GM19238 (cell line): Measurements from ENCODE around the gene JUNB.

Experiments used
- DNase-seq: peaks from one replicate; pipeline ENCODE4 v3.0.0; 2011; ENCODE audit warnings: low spot score; ENCODE audit not compliant: insufficient read length

JUNB gene

DNA sequence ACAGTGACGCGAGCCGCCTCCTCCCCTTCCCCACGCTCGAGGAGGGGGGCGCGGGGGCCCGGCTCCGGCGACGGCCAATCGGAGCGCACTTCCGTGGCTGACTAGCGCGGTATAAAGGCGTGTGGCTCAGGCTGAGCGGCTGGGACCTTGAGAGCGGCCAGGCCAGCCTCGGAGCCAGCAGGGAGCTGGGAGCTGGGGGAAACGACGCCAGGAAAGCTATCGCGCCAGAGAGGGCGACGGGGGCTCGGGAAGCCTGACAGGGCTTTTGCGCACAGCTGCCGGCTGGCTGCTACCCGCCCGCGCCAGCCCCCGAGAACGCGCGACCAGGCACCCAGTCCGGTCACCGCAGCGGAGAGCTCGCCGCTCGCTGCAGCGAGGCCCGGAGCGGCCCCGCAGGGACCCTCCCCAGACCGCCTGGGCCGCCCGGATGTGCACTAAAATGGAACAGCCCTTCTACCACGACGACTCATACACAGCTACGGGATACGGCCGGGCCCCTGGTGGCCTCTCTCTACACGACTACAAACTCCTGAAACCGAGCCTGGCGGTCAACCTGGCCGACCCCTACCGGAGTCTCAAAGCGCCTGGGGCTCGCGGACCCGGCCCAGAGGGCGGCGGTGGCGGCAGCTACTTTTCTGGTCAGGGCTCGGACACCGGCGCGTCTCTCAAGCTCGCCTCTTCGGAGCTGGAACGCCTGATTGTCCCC is at the start of gene JUNB:
Gene JUNB, plus strand, starts transcription at position 142 of the 706 bp plus-strand sequence. Its CDS starts 286 bp downstream, at position 428.
- DNase-seq: peak; percentile 86

DNA sequence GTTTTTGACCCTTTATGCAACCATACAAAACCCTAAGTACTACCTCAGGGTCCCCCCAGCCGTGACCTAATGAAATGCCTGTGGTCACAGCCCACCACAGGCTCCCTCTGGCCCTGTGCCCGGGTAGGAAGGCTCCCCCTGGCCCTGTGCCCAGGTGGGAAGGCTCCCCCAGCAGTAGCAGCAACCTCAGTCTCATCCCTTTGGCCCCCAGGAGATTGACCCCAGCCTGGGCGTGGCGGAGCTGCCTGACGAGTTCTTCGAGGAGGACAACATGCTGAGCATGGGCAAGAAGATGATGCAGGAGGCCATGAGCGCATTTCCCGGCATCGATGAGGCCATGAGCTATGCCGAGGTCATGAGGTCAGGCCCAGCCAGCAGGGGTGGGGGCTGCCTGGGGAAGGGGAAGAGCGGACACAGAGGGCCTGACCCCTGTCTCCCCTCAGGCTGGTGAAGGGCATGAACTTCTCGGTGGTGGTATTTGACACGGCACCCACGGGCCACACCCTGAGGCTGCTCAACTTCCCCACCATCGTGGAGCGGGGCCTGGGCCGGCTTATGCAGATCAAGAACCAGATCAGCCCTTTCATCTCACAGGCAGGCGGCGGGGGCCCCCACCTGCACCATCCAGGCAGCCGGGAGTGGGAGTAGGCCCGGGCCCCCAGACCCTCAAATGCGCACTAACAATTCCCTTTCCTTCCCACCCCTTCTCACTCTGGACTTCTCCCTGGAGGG is 46.0 kb upstream of the JUNB start:
- DNase-seq: no peak

DNA sequence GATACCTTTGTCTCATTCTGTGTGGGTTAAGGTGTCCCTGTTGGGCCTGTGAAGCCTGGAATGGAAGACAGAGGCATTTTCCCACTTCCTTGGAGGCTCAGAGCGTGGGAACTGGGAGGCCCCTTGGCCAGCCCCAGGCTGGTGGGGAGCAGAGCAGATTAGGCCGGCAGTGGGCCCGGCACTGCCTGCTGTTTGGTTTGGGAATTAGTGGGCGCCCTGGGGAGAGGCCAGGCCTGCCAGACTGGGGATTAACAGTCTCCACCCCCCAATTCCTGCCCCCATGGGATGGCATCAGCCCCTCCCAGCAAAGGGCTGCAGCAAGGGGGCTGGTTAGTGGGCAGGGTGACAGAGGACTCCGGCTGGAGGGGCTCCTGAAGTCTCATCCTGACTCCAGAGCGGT is 42.8 kb upstream of the JUNB start:
- DNase-seq: no peak

- DNase-seq: no peak
Measured at GRCh38 chr19:12749938-12750521, 41.3 kb upstream of the JUNB start.

DNA sequence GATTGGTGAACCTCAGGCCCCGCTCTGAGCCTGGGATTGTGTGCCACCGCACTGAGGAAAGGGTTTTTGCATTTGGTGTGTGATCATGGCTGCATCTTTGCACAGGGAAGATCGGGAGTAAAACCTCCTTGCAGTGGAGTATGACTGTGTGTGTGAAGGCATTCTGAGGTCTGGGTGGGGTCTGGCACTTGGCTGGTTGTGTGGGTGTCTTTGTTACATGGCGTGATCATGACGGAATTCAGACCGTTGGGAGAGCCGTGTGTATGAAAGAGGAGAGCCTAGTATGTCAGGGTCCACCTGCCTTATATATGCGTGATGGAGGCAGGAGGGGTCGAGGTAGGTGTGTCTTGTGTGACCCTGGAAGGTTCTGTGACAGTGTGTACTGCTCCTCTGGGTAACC is 40.4 kb upstream of the JUNB start:
- DNase-seq: no peak

GRCh38 chr19:12751635-12752034 is 39.7 kb upstream of the JUNB start, which contains the start of gene BEST2:
Gene BEST2 (plus strand): TSS chr19:12751791. CDS start chr19:12752593, 802 bp downstream.
- no peak for DNase-seq

GRCh38 chr19:12752056-12752781 is 39.1 kb upstream of the JUNB start:
- no peak for DNase-seq

- DNase-seq: no peak
Measured at GRCh38 chr19:12754465-12755196, 36.7 kb upstream of the JUNB start.

- DNase-seq: no peak
Measured at GRCh38 chr19:12756150-12756883, 35.0 kb upstream of the JUNB start.

GRCh38 chr19:12757544-12758274 is 33.6 kb upstream of the JUNB start:
- peak; percentile 78 for DNase-seq

GRCh38 chr19:12759686-12760085 is 31.6 kb upstream of the JUNB start:
- no peak for DNase-seq

GRCh38 chr19:12763100-12763499 is 28.2 kb upstream of the JUNB start:
- no peak for DNase-seq

- no peak for DNase-seq
Measured at GRCh38 chr19:12764698-12765097, 26.6 kb upstream of the JUNB start.

- DNase-seq: peak; percentile 86
Measured at GRCh38 chr19:12766051-12766521, 25.2 kb upstream of the JUNB start.

DNA sequence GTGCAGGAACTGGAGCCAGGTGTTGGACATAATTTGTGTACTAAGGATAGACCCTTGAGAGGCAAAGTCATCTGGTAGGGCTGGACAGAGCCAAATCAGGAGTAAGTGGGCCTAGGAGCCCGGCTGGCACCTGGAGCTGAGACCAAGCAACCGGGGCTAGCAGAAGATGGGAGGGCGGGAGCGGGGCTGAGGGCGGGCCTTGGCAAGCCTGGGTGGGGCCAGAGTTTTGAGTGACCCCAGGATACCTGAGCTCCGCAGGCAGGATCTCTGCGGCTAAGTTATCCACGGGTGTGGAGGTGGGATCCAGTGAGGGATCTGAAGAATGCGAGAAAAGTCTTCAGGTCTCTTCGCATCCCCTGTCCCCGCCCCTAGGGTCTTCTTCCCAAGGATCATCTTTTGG is 24.1 kb upstream of the JUNB start:
- DNase-seq: no peak

- DNase-seq: no peak
Measured at GRCh38 chr19:12767666-12768065, 23.6 kb upstream of the JUNB start.

DNA sequence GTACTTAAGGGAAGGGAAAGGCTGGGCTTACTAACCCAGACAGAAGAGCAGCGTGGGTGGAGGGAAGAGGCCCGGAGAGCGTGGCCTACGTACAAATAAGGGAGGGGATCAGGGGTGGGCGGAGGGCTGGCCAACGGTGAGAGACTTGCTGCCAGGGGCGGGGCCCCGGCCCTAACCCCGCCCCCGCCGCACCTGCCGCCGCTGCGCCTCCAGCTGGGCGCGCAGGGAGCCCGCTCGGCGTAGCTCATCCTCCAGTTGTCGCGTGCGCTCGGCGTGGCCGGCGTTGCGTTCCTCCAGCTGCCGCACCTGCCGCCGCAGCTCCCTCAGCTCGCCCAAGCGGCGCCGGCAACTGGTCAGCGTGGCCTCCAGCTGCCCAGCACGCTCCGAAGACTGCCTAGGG is 21.6 kb upstream of the JUNB start:
- no peak for DNase-seq

- no peak for DNase-seq
Measured at GRCh38 chr19:12770922-12771321, 20.4 kb upstream of the JUNB start.

DNA sequence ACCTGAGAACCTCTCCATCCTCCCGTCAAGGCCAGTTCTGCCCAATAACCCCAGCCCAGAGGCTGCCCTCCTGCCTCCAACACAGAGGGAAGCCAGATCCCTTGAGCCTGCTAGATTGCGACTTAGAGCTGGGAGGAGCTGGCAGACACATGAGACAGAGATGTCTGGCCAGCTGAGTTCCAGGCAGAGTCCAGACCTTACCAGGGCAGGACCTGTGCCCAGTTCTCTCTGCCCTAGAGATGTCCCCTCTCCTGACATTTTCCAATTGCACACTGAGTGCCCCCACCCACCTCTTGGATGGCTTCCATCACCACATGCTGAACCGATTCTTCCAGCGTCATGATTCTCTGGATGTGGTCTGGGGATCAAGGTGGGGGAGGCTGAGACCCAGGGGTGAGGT is 19.0 kb upstream of the JUNB start:
- no peak for DNase-seq

DNA sequence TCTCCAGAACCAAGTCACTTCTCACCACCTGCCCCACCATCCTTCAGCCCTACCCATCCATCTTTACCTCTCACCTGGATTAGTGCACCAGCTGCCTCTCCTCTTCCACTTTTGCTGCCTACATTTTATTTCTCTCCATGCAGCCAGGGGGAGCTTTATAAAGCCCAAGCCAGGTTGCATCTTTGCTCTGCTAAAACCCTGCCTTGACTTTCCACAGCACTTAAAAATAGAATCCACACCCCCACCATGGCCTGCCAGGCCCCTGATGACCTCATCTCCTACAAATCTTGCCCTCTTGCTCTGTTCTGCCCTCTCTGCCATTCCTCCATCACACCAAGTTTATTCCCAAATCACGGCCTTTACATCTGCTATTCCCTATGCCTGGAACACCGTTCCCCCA is 17.7 kb upstream of the JUNB start:
- no peak for DNase-seq
